Measurements from ENCODE around the gene SLC39A8.

The SLC39A8 gene

GRCh38 chr4:102355748-102356147, 10.5 kb upstream of the SLC39A8 start:
- TF ChIP-seq, protein P1, sequence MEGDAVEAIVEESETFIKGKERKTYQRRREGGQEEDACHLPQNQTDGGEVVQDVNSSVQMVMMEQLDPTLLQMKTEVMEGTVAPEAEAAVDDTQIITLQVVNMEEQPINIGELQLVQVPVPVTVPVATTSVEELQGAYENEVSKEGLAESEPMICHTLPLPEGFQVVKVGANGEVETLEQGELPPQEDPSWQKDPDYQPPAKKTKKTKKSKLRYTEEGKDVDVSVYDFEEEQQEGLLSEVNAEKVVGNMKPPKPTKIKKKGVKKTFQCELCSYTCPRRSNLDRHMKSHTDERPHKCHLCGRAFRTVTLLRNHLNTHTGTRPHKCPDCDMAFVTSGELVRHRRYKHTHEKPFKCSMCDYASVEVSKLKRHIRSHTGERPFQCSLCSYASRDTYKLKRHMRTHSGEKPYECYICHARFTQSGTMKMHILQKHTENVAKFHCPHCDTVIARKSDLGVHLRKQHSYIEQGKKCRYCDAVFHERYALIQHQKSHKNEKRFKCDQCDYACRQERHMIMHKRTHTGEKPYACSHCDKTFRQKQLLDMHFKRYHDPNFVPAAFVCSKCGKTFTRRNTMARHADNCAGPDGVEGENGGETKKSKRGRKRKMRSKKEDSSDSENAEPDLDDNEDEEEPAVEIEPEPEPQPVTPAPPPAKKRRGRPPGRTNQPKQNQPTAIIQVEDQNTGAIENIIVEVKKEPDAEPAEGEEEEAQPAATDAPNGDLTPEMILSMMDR (IDR thresholded peaks at IDR 0.05), result no peak
- no peak overlapping the region for H3K4me3 ChIP-seq (ENCODE audit: low read depth in 1 of 2, low read length in 1 of 2)
- no peak overlapping the region for H3K27ac ChIP-seq
- no peaks in the 10 kb centered on the region for H3K36me3 ChIP-seq
- H3K4me1 ChIP-seq (ENCODE audit: control insufficient read depth in 1 of 2, insufficient read depth in 1 of 2, low read depth in 1 of 2, low read length in 1 of 2), result no peaks in the 10 kb centered on the region
- no peaks in the 10 kb centered on the region for H3K9me3 ChIP-seq
- no peaks in the 10 kb centered on the region for H3K27me3 ChIP-seq

DNA sequence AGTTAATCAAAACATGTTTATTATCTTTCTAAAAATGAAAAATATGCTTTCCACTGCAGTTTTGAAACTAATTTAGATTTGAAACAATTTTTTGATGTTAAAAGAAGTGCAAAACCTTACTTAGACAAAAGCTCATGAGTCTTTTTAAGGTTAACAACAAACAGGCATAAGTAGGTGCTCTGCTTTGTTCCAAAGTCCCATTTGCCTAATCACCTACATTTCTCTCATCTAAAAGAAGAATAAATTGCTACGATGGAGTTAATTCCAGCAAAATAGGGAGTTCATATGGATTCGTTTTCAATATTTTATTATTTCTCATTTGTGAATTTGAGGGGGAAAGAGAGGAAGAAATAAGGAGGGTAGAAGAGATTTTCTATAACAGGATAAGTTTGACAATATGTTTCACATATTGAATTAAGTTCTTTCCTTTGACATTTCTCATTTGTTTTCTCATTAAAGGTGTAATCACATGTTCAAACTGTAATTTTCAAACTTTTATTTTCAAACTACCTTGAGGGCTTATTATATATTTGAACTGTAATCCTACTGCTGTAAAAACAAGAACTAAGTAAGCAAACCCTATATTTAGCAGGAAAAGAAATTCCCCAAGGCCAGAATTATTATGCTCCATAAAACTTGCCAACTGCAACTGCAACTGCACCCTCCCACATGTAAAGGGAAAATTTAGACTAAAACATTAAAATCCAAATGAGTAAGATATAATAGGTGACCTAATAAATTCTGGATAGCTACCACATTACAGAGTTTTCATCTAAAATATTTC, 9.6 kb upstream of the SLC39A8 start:
- no peaks in the 10 kb centered on the region for H3K4me1 ChIP-seq (ENCODE audit: control insufficient read depth in 1 of 2, insufficient read depth in 1 of 2, low read depth in 1 of 2, low read length in 1 of 2)
- no peaks in the 10 kb centered on the region for H3K9me3 ChIP-seq
- TF ChIP-seq, protein P1 (IDR thresholded peaks at IDR 0.05), result no peak
- no peak overlapping the region for H3K27ac ChIP-seq
- H3K36me3 ChIP-seq, result no peaks in the 10 kb centered on the region
- no peak overlapping the region for H3K4me3 ChIP-seq (ENCODE audit: low read depth in 1 of 2, low read length in 1 of 2)
- no peaks in the 10 kb centered on the region for H3K27me3 ChIP-seq

GRCh38 chr4:102352781-102353180, 7.5 kb upstream of the SLC39A8 start:
- Histone ChIP-seq H3K4me3 (ENCODE audit: low read depth in 1 of 2, low read length in 1 of 2) (no peak overlapping the region), H3K36me3 (no peaks in the 10 kb centered on the region), H3K27ac (no peak overlapping the region), H3K9me3 (no peaks in the 10 kb centered on the region), H3K4me1 (ENCODE audit: control insufficient read depth in 1 of 2, insufficient read depth in 1 of 2, low read depth in 1 of 2, low read length in 1 of 2) (no peaks in the 10 kb centered on the region), H3K27me3 (no peaks in the 10 kb centered on the region)
- TF ChIP-seq, protein P1 (IDR thresholded peaks at IDR 0.05), result no peak

GRCh38 chr4:102350634-102351033, 5.4 kb upstream of the SLC39A8 start:
- Histone ChIP-seq H3K36me3 (no peaks in the 10 kb centered on the region), H3K27ac (no peak overlapping the region), H3K27me3 (no peaks in the 10 kb centered on the region), H3K9me3 (no peaks in the 10 kb centered on the region), H3K4me3 (ENCODE audit: low read depth in 1 of 2, low read length in 1 of 2) (no peak overlapping the region), H3K4me1 (ENCODE audit: control insufficient read depth in 1 of 2, insufficient read depth in 1 of 2, low read depth in 1 of 2, low read length in 1 of 2) (peaks cover 2 to 5% of the 10 kb centered on the region in 2 experiments)
- TF ChIP-seq, protein P1 (IDR thresholded peaks at IDR 0.05), result no peak

- Histone ChIP-seq H3K4me3 (ENCODE audit: low read depth in 1 of 2, low read length in 1 of 2) (no peak overlapping the region), H3K4me1 (ENCODE audit: control insufficient read depth in 1 of 2, insufficient read depth in 1 of 2, low read depth in 1 of 2, low read length in 1 of 2) (peaks cover 14 to 21% of the 10 kb centered on the region in 2 experiments), H3K36me3 (no peaks in the 10 kb centered on the region), H3K9me3 (no peaks in the 10 kb centered on the region), H3K27ac (no peak overlapping the region), H3K27me3 (no peaks in the 10 kb centered on the region)
- TF ChIP-seq, protein P1 (IDR thresholded peaks at IDR 0.05), result no peak
These were observed 3.4 kb upstream of the SLC39A8 start for GRCh38 chr4:102348701-102349100.

Data from neutrophil (primary cell).